GM19193 (cell line): ENCODE measurements around the gene SMYD2.

Experiments used
- POLR2A ChIP-seq: IDR thresholded peaks from 4 replicates; pipeline ENCODE4 v1.6.1; 2011; ENCODE audit not compliant: insufficient read depth, insufficient read length; ENCODE audit errors: extremely low read depth

SMYD2 gene

DNA sequence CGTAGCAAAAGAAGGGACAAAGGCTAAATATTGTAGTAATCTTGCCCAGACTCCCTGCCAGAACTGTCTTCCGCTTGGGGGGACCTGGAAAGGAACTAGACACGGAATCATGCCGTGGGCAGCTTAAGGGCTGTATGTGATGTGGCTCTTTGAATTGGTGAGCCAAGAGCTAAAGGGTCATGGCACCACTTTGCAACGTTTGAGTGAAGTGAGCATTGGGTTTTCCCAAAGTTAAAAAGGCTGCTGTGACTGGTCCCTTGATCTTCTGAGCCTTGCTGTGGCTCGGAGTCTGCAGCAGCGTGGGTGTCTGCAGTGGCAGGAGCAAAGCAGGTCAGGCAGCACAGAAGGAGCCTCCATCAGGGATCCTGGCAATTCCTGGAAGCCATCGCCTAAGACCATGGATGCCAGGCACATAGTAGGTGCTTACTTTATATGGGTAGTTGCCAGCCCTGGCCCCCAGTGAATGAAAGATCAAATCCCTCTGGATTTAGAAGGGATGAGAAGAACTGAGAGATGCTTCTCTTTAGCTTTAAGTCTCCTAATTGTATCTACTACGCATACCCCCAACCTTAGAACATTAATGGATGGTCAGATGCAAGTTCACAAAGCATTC lies 1.8 kb downstream of the SMYD2 start:
- no peak for TF ChIP-seq POLR2A

DNA sequence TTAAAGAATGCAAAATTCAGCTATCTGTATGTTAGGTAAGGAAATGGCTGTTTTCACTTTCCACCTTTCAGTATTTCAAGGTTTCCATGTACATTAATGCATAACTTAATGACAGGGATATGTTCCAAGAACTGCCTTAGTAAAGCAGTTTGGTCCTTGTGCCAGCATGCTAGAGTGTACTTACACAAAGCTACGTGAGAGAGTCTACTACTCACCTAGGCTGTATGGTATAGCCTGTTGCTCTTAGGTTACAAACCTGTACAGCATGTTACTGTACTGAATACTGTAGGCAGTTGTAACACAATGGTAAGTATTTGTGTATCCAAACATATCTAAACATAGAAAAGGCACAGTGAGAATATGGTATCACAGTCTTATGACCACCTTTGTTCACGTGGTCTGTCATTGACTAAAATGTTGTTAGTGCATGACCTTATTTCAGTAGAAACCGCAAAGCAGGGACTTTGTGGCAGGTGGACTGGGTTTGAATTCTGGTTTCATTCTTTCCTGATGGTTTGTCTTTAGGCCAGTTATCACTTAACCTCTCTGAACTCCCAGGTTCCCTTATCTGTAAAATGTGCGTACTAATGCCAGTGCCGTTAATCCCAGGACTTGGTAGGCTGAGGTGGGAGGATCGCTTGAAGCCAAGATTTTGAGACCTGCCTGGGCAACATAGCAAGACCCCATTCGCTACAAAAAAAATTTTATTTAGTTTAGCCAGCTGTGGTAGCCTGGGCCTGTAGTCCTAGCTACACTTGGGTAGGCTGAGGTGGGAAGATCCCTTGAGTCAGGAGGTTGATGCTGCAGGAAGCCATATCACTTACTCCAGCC lies 4.9 kb downstream of the SMYD2 start:
- TF ChIP-seq POLR2A: no peak

DNA sequence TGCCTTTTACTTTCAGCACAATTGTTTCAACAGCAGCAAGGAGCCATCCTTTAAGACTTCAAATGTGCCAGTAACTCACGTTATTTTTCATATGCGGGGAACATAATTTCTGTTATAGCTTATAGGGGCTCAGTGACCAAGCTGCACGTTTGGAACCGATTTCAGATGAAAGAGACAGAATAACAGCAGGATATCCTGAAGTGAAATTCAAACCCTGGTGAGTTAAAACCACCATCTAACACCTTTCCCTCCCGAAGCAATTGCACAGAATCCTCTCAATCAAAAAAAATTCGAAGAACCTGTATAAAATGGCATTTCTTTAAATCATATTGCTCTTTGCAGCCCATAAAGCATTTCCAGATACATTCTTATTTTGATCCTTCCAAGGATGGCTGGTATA lies 6.9 kb downstream of the SMYD2 start:
- TF ChIP-seq POLR2A: no peak

DNA sequence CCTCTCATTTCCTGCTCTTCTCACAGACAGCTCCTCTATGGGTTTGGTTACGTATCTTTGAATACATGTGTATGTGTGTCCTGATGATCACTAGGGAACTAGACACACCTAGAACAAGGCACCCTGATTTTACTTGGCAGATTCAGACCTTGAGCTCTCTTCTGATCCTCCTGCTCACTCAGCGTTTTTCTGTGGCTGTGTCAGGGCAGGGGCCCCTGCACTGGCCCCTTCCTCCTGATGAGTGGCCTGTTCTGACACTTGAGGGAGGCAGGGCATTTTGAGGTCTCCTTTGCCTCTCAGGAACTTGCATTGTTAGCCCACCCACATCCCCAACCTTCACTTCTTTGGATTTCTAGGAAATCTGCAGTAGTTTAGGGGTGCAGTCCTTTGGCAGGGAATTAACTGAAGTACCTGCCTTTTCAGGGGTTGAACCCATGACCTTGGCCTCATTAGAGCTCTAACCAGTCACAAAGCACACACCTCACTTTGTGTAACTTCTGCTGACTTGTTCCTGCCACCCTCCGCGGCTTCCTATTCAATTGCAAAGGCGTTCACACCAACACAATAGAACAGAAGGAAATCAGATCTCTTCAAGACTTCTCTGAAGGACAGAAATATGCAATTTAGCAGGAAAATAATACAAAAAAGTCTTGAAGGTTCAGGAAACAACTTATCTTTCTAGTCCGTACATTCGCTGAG lies 8.8 kb downstream of the SMYD2 start:
- no peak for TF ChIP-seq POLR2A

DNA sequence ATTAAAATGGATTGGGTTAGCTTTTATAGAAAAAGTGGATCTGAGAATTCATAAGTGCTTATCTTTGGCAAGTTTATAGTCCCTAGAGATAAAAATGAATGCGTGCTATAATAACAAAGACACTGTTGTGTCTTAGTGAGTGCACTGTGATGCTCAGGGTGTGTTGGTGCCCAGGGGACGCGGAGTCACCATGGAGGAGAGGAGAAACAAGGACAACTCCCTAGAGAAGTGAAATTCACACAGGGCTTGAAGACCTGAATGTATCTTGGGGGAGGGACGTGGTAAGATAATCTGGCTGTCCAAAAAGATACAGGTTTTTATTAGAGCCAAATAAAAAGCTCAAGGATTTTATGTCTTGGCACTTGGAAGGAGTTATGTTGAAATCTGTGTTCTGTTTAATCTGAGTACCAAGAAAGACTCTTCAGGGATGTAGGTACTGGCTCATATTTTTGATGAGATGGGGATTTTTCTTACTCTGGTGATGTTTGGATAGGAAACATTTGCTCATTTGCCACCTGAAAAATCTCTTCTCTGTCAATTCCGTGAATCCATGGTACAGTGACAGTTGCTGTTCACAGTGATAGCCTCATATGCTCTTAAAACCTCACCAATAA lies 9.6 kb downstream of the SMYD2 start:
- no peak for TF ChIP-seq POLR2A

DNA sequence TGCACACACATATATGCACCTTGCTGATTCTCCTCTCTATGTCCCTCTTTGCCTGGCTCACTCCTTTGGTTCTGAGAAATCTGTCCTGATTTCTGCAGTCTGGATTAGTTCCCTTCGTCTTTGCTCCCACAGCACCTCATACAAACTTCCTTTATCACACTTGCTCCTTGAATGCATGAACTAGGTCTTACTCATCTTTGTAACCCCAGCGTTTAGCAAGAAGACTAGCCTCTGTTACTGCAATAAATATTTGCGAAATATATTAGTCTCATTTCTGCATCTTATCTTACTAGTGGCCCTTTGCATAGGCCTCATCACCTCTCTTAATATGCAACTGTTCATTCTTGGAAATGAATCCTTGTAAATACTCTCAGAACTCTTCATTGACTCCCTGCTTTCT lies 11.4 kb downstream of the SMYD2 start:
- no peak for TF ChIP-seq POLR2A

DNA sequence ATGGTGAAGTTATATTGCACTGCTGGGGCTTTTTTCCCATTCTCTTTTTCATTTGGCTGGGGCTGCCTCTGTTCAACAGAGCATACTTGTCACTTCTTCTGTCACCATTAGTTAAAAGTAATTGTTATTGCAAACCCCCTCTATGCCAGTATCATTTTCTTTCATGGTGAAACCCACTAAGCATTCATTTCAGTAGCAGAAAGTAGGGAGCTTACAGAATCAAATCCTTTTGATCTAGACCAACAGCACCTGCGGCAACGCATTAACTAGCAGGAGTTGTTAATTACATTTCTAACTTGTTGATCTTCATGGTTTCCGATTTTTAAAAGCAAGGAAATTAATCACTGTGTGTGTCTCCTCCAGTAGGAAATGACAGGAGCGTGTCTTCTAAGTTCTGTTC lies 15.0 kb downstream of the SMYD2 start:
- TF ChIP-seq POLR2A: no peak

DNA sequence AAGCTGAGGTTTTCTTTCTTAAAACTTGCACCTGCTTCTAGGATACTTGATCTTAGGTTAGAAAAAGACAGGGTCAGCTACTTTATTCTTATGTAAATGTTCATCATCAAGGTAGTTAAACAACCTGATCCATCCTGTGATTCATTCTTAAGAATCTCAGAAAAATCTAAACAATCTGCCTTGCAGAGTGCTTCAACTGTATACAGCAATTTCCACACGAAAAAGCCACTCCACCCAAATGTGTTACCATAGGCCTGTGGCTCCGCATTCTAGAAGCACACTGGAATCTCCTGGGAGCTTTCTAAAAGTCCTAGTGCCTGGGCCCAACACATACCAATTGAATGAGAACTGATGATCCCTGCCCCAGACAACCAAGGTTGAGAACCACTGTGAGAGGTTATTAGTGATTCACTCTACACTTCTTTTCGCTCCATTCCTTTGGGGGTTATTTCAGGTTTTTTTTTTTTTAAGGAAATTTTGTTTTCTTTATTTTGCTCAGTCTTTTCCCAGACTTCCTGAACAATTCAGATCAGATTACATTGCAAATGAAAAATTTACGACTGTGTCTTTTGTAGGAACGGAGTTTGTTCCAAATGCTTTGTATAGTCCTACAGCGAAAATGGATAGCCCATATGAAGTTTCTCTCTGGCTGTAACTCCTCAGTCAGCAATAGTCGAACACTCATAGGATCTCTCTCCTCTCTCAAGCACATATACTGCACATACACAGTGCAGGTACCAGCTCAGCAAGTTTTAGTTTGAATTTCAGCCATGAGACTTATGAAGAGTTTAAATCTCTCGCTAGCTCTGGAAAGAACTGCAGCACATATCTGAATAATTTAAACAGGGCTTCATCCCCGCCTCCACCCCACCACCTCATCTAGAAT lies 16.1 kb downstream of the SMYD2 start:
- TF ChIP-seq POLR2A: no peak

DNA sequence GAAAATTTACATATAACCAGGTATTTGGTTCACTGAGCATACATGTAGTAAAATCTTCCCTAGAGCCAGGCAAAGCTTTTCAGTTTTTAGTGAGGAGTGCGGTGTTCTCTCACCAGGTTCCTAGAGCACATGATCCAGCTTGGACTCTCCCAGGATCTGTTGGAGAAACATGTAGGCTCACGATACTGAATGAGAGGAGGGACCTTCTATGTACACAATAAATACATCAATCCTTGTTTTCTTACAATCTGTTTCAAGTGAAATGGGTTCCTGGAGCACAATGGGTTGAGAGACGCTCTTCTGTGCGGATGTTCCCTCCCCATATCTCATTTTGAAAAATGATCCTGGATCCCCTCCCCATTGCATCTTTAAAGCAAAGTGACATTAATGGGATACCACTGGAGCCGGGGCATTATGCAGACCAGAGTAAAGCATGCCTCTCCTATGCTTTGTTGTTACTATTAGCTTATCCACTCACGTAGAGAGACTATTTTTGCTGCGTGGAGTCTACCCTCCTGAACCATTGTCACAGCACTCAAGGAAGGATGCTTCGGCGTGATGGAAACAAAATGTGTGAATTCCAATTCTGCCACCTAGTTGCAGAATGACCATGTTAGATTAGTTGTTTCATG lies 19.3 kb downstream of the SMYD2 start:
- no peak for TF ChIP-seq POLR2A

DNA sequence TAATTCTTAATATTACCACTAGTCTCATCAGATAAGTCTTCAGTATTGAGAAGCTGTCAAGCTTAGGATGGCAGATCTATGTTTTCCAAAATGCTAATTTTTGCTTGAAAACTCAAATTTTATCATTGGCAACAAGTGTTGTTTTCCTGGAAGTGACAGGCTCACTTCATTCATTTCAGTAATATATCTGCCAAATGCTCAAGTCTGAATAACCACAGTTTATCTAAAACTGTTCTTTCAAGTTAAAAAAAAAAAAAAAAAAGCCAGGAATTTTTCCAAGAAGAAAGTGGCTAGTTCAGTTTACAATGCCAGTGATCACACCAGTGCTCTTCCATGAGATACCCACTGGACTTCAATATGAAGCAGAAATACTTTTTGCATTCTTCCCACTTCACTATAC lies 20.6 kb downstream of the SMYD2 start:
- no peak for TF ChIP-seq POLR2A

DNA sequence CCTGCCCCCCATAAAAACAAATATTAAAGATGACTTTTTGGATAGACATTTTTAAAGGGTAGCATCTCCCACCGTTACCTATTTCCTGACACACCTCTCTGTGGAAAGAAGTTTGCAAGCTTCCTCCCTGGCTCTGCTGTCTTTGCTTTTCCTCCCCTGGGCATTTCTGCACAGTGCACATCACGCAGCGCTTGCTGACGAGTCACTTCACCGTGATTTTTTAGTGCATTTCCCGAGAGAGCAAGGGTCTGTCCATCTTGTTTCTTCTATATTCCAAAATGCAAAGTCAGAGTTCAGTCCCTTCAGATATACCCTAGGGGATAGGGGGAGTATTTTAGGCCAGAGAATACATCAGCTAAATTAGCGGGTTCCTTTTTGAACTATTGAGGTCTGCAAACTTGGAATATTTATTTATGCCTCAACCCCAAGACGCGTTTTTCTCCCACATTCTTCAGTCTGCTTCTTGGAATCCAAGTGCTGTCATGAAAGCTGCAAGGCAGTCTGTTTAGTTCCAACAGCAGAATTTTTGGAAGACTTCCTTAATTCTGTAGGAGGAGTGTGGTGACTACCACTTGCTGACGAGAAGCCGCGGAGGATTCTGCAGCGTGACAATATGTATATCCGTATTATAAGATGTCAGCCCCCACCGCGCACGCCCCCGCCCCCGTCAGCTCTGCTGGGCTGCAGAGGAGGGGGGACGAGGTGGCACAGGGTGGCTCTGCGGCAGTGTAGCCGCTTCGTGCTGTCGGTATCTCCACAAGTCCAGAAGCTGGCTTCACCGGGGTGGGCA lies 22.4 kb downstream of the SMYD2 start:
- no peak for TF ChIP-seq POLR2A

DNA sequence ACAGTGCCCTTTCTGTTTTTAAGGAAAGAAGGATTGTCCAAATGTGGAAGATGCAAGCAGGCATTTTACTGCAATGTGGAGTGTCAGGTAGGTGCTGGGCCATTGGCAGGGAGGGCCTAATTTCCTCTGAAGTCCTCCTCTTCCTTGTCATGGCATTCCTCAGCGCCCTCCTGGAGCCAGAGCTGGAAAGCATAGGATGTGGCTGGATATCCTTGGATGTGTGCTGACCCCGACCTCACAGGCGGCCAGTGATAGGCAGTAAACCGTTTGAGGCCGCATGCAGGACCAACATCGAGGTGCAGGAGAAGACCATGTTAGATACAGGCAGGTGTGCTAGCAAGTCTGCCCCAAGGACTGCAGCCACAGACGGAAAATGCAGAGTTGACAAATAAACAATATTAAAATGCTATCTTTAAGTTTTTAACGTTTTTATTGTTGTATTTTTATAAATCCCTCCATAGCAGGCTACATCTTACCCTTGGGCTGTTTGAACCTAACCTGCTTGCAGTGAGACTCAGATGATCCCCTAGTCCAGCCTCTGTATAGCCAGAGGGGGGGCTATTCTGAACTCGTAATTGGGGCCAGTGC lies 24.3 kb downstream of the SMYD2 start:
- no peak for TF ChIP-seq POLR2A

DNA sequence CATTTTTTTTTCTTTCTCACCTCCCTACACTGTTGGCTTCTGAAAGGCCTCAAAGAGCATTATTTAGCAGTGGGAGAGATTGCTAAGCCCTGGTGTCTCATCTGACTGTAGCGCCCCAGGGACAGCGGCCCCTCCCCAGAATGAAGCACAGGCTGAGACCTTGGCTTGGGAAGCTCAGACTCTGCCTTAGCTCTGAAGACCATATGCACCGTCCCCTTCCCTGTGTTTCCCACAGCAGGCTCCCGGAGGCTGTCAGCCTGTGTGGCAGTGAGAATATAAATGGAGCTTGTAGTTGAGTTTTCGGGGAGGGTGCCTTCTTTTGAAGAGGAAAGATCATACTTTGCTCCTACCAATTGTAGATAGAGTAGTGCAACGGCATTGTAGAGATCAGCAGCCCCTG lies 25.3 kb downstream of the SMYD2 start:
- TF ChIP-seq POLR2A: no peak
